ENCODE data around the gene SLC7A4. TPM values are rescaled to one million over a fixed set of nuclear protein-coding genes. Genes with fewer than 3 reads are reported as not detected.

The SLC7A4 gene
- total and polyA plus RNA-seq, 12 donors, result 0.73 to 7.2 (median 3.3) TPM

GRCh38 chr22:21031545-21032036 is 770 bp downstream of the SLC7A4 start:
- Histone ChIP-seq H3K4me3 (no peak overlapping the region), H3K27me3 (no peaks in the 10 kb centered on the region), H3K9me3 (replicated peaks in 1 of 3) (no peaks in the 10 kb centered on the region), H3K36me3 (replicated peaks in 1 of 2) (no peaks in the 10 kb centered on the region), H3K4me1 (replicated peaks in 1 of 2) (peaks cover 6 to 13% of the 10 kb centered on the region in 2 donors), H3K27ac (no peak overlapping the region)
- no peak for TF ChIP-seq CTCF (IDR thresholded peaks at IDR 0.05)
- intact Hi-C loops (cut with DNase I), result no loop called here
- WGBS, 4 donors, result 86 to 94% (median 90%) methylated on average over 10 to 18 of the region's 18 CpGs; no CpG with 5 or more reads in 1 of the 4 donors
- DNase-seq, result no peak

- TF ChIP-seq CTCF (IDR thresholded peaks at IDR 0.05) (no peak), POLR2A (IDR thresholded peaks at IDR 0.05) (no peak)
- H3K27me3 ChIP-seq, result no peaks in the 10 kb centered on the region
- H3K4me1 ChIP-seq (replicated peaks in 1 of 2), result peaks cover 6 to 13% of the 10 kb centered on the region in 2 donors
- 92 to 96% (median 94%) methylated on average over 21 to 40 of the region's 40 CpGs for WGBS, 4 donors
- no peak for DNase-seq
- intact Hi-C loops (cut with DNase I), result no loop called here
- no peaks in the 10 kb centered on the region for H3K9me3 ChIP-seq (replicated peaks in 1 of 3)
- no peak overlapping the region for H3K27ac ChIP-seq
- no peaks in the 10 kb centered on the region for H3K36me3 ChIP-seq (replicated peaks in 1 of 2)
- no peak overlapping the region for H3K4me3 ChIP-seq
These were observed 1.5 kb downstream of the SLC7A4 start for GRCh38 chr22:21030621-21031544.

- intact Hi-C loops (cut with DNase I), result no loop called here
These were observed 2.3 kb downstream of the SLC7A4 start for GRCh38 chr22:21030032-21030431.

More at GRCh38 chr22:21030032-21030431, 2.3 kb downstream of the SLC7A4 start:
- TF ChIP-seq CTCF (IDR thresholded peaks at IDR 0.05), result no peak
- TF ChIP-seq POLR2A (IDR thresholded peaks at IDR 0.05), result no peak
- DNase-seq, result no peak
- Histone ChIP-seq H3K27me3 (no peaks in the 10 kb centered on the region), H3K36me3 (replicated peaks in 1 of 2) (no peaks in the 10 kb centered on the region), H3K9me3 (replicated peaks in 1 of 3) (no peaks in the 10 kb centered on the region), H3K4me1 (replicated peaks in 1 of 2) (peaks cover 6 to 13% of the 10 kb centered on the region in 2 donors), H3K4me3 (no peak overlapping the region), H3K27ac (no peak overlapping the region)
- WGBS, 4 donors, result 91 to 95% (median 92%) methylated on average over 13 to 15 of the region's 15 CpGs

All from adrenal gland (tissue), 12 donors.